GM12878 (cell line): Measurements from ENCODE around the gene CEP89. TPM values are rescaled to one million over a fixed set of nuclear protein-coding genes. Genes with fewer than 3 reads are reported as not detected.

Experiments used
- ATAC-seq: fragments of 200-7000 bp; cut with Tn5 transposase; 3 replicates; pipeline ENCODE4 v1.9.1; 2020; ENCODE audit warnings: mild to moderate bottlenecking, moderate library complexity
- BruUV-seq: library from RNA; stranded (reverse); fragments of 400-500 nt; replicated peaks from 2 replicates; lab custom pipeline; 2021; lab: Mats Ljungman, UMichigan
- CTCF ChIA-PET: fragments of 300-600 bp; sonication (Branson Sonifier 250); formaldehyde crosslinking; extraction: SDS; loops from one replicate; lab custom pipeline; 2021; ENCODE audit warnings: inconsistent platforms; lab: Yijun Ruan, JAX
- POLR2A ChIA-PET: fragments of 350-600 bp; formaldehyde crosslinking; extraction: SDS; loops from one replicate; lab custom pipeline; 2021; ENCODE audit warnings: inconsistent platforms; lab: Charles Lee
- RAD21 ChIA-PET: fragments of 300-600 bp; sonication (Branson Sonifier 250); formaldehyde crosslinking; loops from one replicate; lab custom pipeline; 2023; ENCODE audit warnings: antibody characterized with exemption; ENCODE audit not compliant: unreplicated experiment; lab: Charles Lee
- SMC1A ChIA-PET: fragments of 300-600 bp; sonication (Branson Sonifier 250); formaldehyde crosslinking; loops from one replicate; lab custom pipeline; 2023; ENCODE audit not compliant: unreplicated experiment, uncharacterized antibody; lab: Charles Lee
- DNase-seq: peaks from one replicate; pipeline ENCODE4 v3.0.0-alpha.2; 2011; ENCODE audit warnings: low read depth, low spot score
- FAIRE-seq: peaks from 3 replicates; lab custom pipeline; 2011; peaks lifted over from hg19 to GRCh38; lab: Jason Lieb, UNC
- H2AFZ ChIP-seq: 2 replicates; pipeline ENCODE4 v1.6.0; 2011; ENCODE audit warnings: low read depth, low read length, control low read depth; ENCODE audit not compliant: control insufficient read depth
- H3K27ac ChIP-seq: 2 replicates; pipeline ENCODE4 v1.5.1; 2011; ENCODE audit warnings: control low read depth; ENCODE audit not compliant: control insufficient read depth, insufficient read depth
- H3K27me3 ChIP-seq, 2 experiments: replicated peaks in 1 of 2; 2 replicates each; pipeline versions ENCODE4 v1.6.0 to v1.6.1; 2011; ENCODE audit warnings: low read length in 1 of 2; ENCODE audit not compliant: control insufficient read depth in 2 of 2, insufficient read depth in 2 of 2
- H3K36me3 ChIP-seq, 2 experiments: 2 replicates each; pipeline ENCODE4 v1.5.1; 2011; ENCODE audit warnings: low read length in 1 of 2; ENCODE audit not compliant: control insufficient read depth in 2 of 2, insufficient read depth in 2 of 2
- H3K4me1 ChIP-seq: 2 replicates; pipeline ENCODE4 v1.6.1; 2011; ENCODE audit warnings: mild to moderate bottlenecking, low read length, moderate library complexity, mixed read lengths; ENCODE audit not compliant: control insufficient read depth, insufficient read depth
- H3K4me2 ChIP-seq: 2 replicates; pipeline ENCODE4 v1.6.0; 2011; ENCODE audit warnings: control low read depth; ENCODE audit not compliant: control insufficient read depth, insufficient read depth
- H3K4me3 ChIP-seq: fragments of 200-600 bp; sonication (generic); 2 replicates; pipeline ENCODE4 v1.5.1; 2016
- H3K79me2 ChIP-seq: 2 replicates; pipeline ENCODE4 v1.6.0; 2011; ENCODE audit warnings: low read length; ENCODE audit not compliant: control insufficient read depth, insufficient read depth
- H3K9ac ChIP-seq: 2 replicates; pipeline ENCODE4 v1.8.0; 2011; ENCODE audit warnings: low read length, control low read depth, mixed read lengths; ENCODE audit not compliant: control insufficient read depth, insufficient read depth
- H3K9me3 ChIP-seq: replicated peaks from 3 replicates; pipeline ENCODE4 v1.5.1; 2011; ENCODE audit warnings: mild to moderate bottlenecking, low read length; ENCODE audit not compliant: control insufficient read depth, insufficient read depth
- H4K20me1 ChIP-seq: 2 replicates; pipeline ENCODE4 v1.6.0; 2011; ENCODE audit not compliant: control insufficient read depth, insufficient read depth
- BHLHE40 ChIP-seq, 2 experiments: fragments of 450-650 bp in 1 of 2; IDR thresholded peaks; 2 replicates each; pipeline ENCODE4 v1.6.1; 2011 to 2017; ENCODE audit warnings: low read depth in 2 of 2, borderline replicate concordance in 1 of 2, improper control_type of control experiment in 1 of 2, low read length in 1 of 2, mild to moderate bottlenecking in 1 of 2
- CBFB ChIP-seq: IDR thresholded peaks from 2 replicates; pipeline ENCODE4 v1.6.1; 2016; ENCODE audit warnings: antibody characterized with exemption, low read depth
- CREM ChIP-seq: IDR thresholded peaks from 2 replicates; pipeline ENCODE4 v1.6.1; 2014; ENCODE audit warnings: antibody characterized with exemption, low read depth
- KDM1A ChIP-seq: fragments of 200-600 bp; sonication (generic); IDR thresholded peaks from 2 replicates; pipeline ENCODE4 v1.6.1; 2016; ENCODE audit warnings: borderline replicate concordance
- KLF5 ChIP-seq: fragments of 450-650 bp; IDR thresholded peaks from 2 replicates; pipeline ENCODE4 v1.6.1; 2014; ENCODE audit warnings: mild to moderate bottlenecking; ENCODE audit not compliant: partially characterized antibody
- POLR2A ChIP-seq: IDR thresholded peaks from 2 replicates; pipeline ENCODE4 v1.6.1; 2011; ENCODE audit warnings: low read depth, mild to moderate bottlenecking, low read length
- RELA ChIP-seq: fragments of 450-650 bp; IDR thresholded peaks from 2 replicates; pipeline ENCODE4 v1.8.0; 2014; ENCODE audit warnings: borderline replicate concordance; ENCODE audit not compliant: partially characterized antibody
- SMAD1 ChIP-seq: fragments of 450-650 bp; IDR thresholded peaks from 2 replicates; pipeline ENCODE4 v1.6.1; 2018; ENCODE audit warnings: mild to moderate bottlenecking, low read depth; ENCODE audit not compliant: partially characterized antibody
- TBL1XR1 ChIP-seq: IDR thresholded peaks from 2 replicates; pipeline ENCODE4 v1.6.1; 2012; ENCODE audit warnings: low read depth, low read length, improper control_type of control experiment
- WGBS: methylation state at CpG from one replicate; pipeline ENCODE4 v1.1.6; 2016; ENCODE audit warnings: low lambda C conversion rate; ENCODE audit not compliant: insufficient replicate concordance, insufficient coverage; ENCODE audit errors: missing lambda C conversion rate; 5-methylcytosine and 5-hydroxymethylcytosine counted together
- in situ Hi-C: fragments of 300-500 bp; cut with MboI; formaldehyde crosslinking; loops from 9 replicates; pipeline ENCODE4 v1.14.3; 2018; ENCODE audit warnings: mixed read lengths
- intact Hi-C: fragments of 100-400 bp; cut with micrococcal nuclease; formaldehyde crosslinking; loops from one replicate; pipeline ENCODE4 v1.14.2; 2022; ENCODE audit not compliant: unreplicated experiment
- polyA plus RNA-seq, 11 experiments: library from polyadenylated mRNA; depleted of rRNA in 4 of 11; unstranded in 6 of 11; stranded (reverse) in 5 of 11; fragments of >200 nt; fragmentation: Nextera tagmentation in 4 of 11; fragmentation: Illumina TruSeq in 1 of 11; extraction: Ambion mirVana in 4 of 11; extraction: Trizol in 1 of 11; gene quantifications; 1 replicate in 1 of 11; 2 replicates in 10 of 11; pipeline versions ENCODE4 v1.2.1 to v1.2.3, GENCODE V29; 2011 to 2016; ENCODE audit warnings: inconsistent platforms in 2 of 11, missing spikeins in 2 of 11, low read depth in 1 of 11
- total RNA-seq, 4 experiments: library from RNA; depleted of rRNA in 3 of 4; stranded (reverse); fragments of >200 nt in 3 of 4; fragmentation: Illumina TruSeq in 1 of 4; extraction: Trizol in 1 of 4; gene quantifications; 2 replicates each; pipeline versions ENCODE4 v1.2.1 to v1.2.3, GENCODE V29; 2013 to 2021
- TF ChIP-seq, protein P1 (sequence below): fragments of 450-650 bp; formaldehyde crosslinking; IDR thresholded peaks from 2 replicates; pipeline ENCODE4 v1.5.0; 2022; ENCODE audit warnings: mild to moderate bottlenecking, missing genetic modification characterization

Gene CEP89
- total and polyA plus RNA-seq, 10 of the 15 experiments (the other 5 are each of a cell fraction or from before 2014, with no cell fraction given) = 6.0 to 19.3 (median 10.2) TPM

DNA sequence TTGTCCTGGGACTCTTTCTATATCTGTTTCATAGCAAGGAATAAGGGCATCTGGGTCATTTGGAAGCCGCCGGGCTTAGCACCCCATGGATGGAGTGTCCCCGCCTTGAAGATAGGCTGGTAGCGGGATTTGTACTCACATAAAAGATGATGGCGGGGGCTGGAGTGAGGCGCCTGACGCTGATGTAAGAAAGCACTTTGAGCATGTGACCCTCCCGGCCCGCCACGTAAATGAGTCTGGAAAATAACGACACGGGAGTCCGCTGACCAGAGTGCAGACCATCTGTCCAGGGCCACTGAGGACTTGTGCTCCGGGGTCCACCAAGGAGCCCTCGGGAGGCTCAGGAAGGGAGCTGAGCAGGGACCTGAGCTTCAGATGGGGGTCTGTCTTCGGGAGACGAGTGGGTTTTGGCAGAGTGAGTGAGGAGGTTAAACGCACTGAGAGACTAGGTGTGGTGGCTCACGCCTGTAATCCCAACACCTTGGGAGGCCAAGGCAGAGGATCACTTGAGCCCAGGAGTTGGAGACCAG, 128.0 kb downstream of the CEP89 start:
- POLR2A ChIA-PET = no interaction called here
- no peak overlapping the region for H3K27ac ChIP-seq
- BruUV-seq = no TSS peak
- H3K4me2 ChIP-seq = no peak overlapping the region
- FAIRE-seq (no peak), ATAC-seq (no peak), DNase-seq (no peak)
- WGBS = 65% methylated on average over 19 of the region's 19 CpGs
- H4K20me1 ChIP-seq = no peaks in the 10 kb centered on the region
- no peaks in the 10 kb centered on the region; the same call in 2 of the 3 replicates for H3K9me3 ChIP-seq
- intact Hi-C loops = no loop called here
- H3K4me1 ChIP-seq = no peaks in the 10 kb centered on the region
- in situ Hi-C loops = no loop called here
- RAD21 ChIA-PET = no interaction called here
- SMC1A ChIA-PET = no interaction called here
- no peak overlapping the region for H2AFZ ChIP-seq
- H3K36me3 ChIP-seq = no peaks in the 10 kb centered on the region
- H3K27me3 ChIP-seq = no peaks in the 10 kb centered on the region
- TF ChIP-seq KDM1A = no peak
- no peak for TF ChIP-seq RELA
- no peak for TF ChIP-seq SMAD1
- TF ChIP-seq POLR2A = no peak
- TF ChIP-seq, protein P1, sequence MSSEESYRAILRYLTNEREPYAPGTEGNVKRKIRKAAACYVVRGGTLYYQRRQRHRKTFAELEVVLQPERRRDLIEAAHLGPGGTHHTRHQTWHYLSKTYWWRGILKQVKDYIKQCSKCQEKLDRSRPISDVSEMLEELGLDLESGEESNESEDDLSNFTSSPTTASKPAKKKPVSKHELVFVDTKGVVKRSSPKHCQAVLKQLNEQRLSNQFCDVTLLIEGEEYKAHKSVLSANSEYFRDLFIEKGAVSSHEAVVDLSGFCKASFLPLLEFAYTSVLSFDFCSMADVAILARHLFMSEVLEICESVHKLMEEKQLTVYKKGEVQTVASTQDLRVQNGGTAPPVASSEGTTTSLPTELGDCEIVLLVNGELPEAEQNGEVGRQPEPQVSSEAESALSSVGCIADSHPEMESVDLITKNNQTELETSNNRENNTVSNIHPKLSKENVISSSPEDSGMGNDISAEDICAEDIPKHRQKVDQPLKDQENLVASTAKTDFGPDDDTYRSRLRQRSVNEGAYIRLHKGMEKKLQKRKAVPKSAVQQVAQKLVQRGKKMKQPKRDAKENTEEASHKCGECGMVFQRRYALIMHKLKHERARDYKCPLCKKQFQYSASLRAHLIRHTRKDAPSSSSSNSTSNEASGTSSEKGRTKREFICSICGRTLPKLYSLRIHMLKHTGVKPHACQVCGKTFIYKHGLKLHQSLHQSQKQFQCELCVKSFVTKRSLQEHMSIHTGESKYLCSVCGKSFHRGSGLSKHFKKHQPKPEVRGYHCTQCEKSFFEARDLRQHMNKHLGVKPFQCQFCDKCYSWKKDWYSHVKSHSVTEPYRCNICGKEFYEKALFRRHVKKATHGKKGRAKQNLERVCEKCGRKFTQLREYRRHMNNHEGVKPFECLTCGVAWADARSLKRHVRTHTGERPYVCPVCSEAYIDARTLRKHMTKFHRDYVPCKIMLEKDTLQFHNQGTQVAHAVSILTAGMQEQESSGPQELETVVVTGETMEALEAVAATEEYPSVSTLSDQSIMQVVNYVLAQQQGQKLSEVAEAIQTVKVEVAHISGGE (CRISPR knock-in tag) = no peak
- TF ChIP-seq CREM = no peak
- TF ChIP-seq CBFB = no peak
- TF ChIP-seq TBL1XR1 = no peak
- no peak for TF ChIP-seq BHLHE40 (IDR thresholded peaks at IDR 0.05; ENCODE audit: borderline replicate concordance in 1 of 2, low read depth in 2 of 2, low read length in 1 of 2)
- TF ChIP-seq KLF5 = no peak
- no peak overlapping the region for H3K9ac ChIP-seq
- no peak overlapping the region for H3K4me3 ChIP-seq
- no peaks in the 10 kb centered on the region for H3K79me2 ChIP-seq
- CTCF ChIA-PET = no interaction called here
